ENCODE results near the gene CARMIL3.

DNA sequence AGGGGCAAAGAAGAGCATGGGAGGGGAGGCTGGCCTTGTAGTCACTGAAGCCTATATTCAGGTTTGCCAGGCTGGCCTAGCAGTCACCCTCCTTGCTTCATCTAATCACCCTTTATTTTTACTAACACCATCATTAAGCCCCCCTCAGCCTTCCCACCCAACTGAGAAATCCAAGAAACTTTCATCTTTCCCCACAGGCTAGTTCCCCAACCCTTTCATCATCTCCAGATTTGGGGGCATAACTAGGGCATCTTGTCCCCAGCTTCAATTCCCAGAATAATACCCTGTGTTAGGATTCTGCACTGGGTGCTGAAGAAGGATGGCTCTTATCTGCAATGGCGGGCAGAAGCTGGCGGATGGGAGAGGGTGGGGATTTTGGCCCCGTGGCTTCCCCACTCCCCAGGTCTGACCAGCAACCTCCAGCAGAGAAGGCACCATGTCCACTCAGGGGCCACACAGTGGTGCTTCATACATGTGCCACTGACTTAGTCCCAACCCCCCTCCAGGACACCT is 49.2 kb downstream of the CARMIL3 start:
- TF ChIP-seq, protein P1, sequence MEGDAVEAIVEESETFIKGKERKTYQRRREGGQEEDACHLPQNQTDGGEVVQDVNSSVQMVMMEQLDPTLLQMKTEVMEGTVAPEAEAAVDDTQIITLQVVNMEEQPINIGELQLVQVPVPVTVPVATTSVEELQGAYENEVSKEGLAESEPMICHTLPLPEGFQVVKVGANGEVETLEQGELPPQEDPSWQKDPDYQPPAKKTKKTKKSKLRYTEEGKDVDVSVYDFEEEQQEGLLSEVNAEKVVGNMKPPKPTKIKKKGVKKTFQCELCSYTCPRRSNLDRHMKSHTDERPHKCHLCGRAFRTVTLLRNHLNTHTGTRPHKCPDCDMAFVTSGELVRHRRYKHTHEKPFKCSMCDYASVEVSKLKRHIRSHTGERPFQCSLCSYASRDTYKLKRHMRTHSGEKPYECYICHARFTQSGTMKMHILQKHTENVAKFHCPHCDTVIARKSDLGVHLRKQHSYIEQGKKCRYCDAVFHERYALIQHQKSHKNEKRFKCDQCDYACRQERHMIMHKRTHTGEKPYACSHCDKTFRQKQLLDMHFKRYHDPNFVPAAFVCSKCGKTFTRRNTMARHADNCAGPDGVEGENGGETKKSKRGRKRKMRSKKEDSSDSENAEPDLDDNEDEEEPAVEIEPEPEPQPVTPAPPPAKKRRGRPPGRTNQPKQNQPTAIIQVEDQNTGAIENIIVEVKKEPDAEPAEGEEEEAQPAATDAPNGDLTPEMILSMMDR (IDR thresholded peaks at IDR 0.05), result no peak
- no peak for TF ChIP-seq POLR2A (IDR thresholded peaks at IDR 0.05)

Measured in thyroid gland (tissue), 4 donors.